OCI-LY1 (cell line): ENCODE data around the gene MARCKSL1.
"Not testable (repeated sequence)": the region's sequence is repeated elsewhere in the genome, so short reads cannot be mapped to it uniquely, and the experiment has no call there.

Experiments
- H2AFZ ChIP-seq: fragments of 200-600 bp; sonication (generic), shearing (Covaris generic); 2 replicates; pipeline ENCODE4 v1.6.0; 2014; ENCODE audit warnings: antibody characterized with exemption, mild to moderate bottlenecking, low read length
- H3F3A ChIP-seq: fragments of 200-600 bp; sonication (generic), shearing (Covaris generic); 2 replicates; pipeline ENCODE4 v1.6.0; 2014; ENCODE audit warnings: mild to moderate bottlenecking, antibody characterized with exemption, low read length, moderate library complexity; ENCODE audit not compliant: insufficient read depth
- H3K27ac ChIP-seq: fragments of 200-600 bp; sonication (generic); 2 replicates; pipeline ENCODE4 v1.5.1; 2014; ENCODE audit warnings: low read length, mixed run types, mild to moderate bottlenecking, low read depth; ENCODE audit not compliant: poor library complexity, severe bottlenecking
- H3K27me3 ChIP-seq: fragments of 200-600 bp; sonication (generic); 2 replicates; pipeline ENCODE4 v1.6.0; 2014; ENCODE audit warnings: antibody characterized with exemption, mild to moderate bottlenecking, low read length, moderate library complexity; ENCODE audit not compliant: insufficient read depth
- H3K36me3 ChIP-seq: fragments of 200-600 bp; sonication (generic); 2 replicates; pipeline ENCODE4 v1.6.1; 2014; ENCODE audit warnings: mild to moderate bottlenecking, antibody characterized with exemption, low read length, moderate library complexity, mixed read lengths; ENCODE audit not compliant: insufficient read depth
- H3K4me1 ChIP-seq: fragments of 200-600 bp; sonication (generic); 2 replicates; pipeline ENCODE4 v1.5.1; 2014; ENCODE audit warnings: mild to moderate bottlenecking, low read length, moderate library complexity; ENCODE audit not compliant: insufficient read depth, severe bottlenecking
- H3K4me2 ChIP-seq: fragments of 200-600 bp; sonication (generic), shearing (Covaris generic); 2 replicates; pipeline ENCODE4 v1.6.1; 2014; ENCODE audit warnings: low read length
- H3K4me3 ChIP-seq: fragments of 200-600 bp; sonication (generic); 2 replicates; pipeline ENCODE4 v1.5.1; 2014; ENCODE audit warnings: low read length, low read depth, mild to moderate bottlenecking, mixed read lengths; ENCODE audit not compliant: poor library complexity, severe bottlenecking
- H3K79me2 ChIP-seq: fragments of 200-600 bp; shearing (Covaris generic); 2 replicates; pipeline ENCODE4 v1.6.1; 2016; ENCODE audit warnings: mixed run types, low read length, mixed read lengths; ENCODE audit not compliant: insufficient read depth
- H3K9ac ChIP-seq: fragments of 200-600 bp; sonication (generic), shearing (Covaris generic); 2 replicates; pipeline ENCODE4 v1.6.1; 2014; ENCODE audit warnings: mild to moderate bottlenecking, low read length, mixed read lengths
- H3K9me2 ChIP-seq: fragments of 200-600 bp; sonication (generic), shearing (Covaris generic); 2 replicates; pipeline ENCODE4 v1.6.1; 2014; ENCODE audit warnings: low read depth, mild to moderate bottlenecking, low read length, mixed read lengths
- H3K9me3 ChIP-seq: fragments of 200-600 bp; shearing (Covaris generic); 2 replicates; pipeline ENCODE4 v1.6.1; 2014; ENCODE audit warnings: low read length, mixed read lengths
- H4K20me1 ChIP-seq: fragments of 200-600 bp; sonication (generic), shearing (Covaris generic); 2 replicates; pipeline ENCODE4 v1.6.0; 2016; ENCODE audit warnings: mild to moderate bottlenecking, low read length; ENCODE audit not compliant: insufficient read depth
- EZH2 ChIP-seq: fragments of 200-600 bp; sonication (generic), shearing (Covaris generic); IDR thresholded peaks from 2 replicates; pipeline ENCODE4 v1.8.0; 2017; ENCODE audit warnings: borderline replicate concordance, mixed run types, mild to moderate bottlenecking, antibody characterized with exemption, low read length, moderate library complexity, mixed read lengths
- TF ChIP-seq, protein P1 (sequence below): fragments of 200-600 bp; sonication (generic), shearing (Covaris generic); IDR thresholded peaks from 2 replicates; pipeline ENCODE4 v1.5.1; 2017; ENCODE audit warnings: mild to moderate bottlenecking, antibody characterized with exemption, low read length, moderate library complexity, mixed read lengths

The MARCKSL1 gene

DNA sequence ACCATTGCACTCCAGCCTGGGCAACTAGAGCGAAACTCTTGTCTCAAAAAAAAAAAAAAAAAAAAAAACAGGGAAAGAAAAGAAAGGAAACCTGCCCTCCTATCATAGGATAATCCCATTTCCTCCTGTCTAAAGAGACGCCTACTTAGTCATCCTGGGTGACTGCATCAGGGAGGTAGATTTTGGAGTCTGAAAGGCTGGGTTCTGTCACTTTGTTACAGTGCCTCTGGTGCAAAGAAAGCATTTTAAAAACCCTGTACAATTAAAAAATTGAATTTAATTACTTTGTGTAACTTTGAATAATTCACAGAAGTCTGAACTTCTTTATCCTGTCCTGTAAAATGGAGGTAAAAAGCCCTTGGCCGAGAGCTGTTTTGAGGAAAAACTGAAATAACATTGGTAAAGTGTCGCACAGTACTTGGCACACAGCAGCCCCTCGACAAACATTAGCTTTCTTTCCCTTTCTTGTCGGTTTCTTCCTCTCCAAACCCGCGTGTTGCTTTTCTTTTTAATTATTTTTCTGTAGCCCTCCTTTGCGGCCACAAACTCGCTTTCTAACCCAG is 44.8 kb downstream of the MARCKSL1 start:
- TF ChIP-seq EZH2 = no peak
- TF ChIP-seq, protein P1, sequence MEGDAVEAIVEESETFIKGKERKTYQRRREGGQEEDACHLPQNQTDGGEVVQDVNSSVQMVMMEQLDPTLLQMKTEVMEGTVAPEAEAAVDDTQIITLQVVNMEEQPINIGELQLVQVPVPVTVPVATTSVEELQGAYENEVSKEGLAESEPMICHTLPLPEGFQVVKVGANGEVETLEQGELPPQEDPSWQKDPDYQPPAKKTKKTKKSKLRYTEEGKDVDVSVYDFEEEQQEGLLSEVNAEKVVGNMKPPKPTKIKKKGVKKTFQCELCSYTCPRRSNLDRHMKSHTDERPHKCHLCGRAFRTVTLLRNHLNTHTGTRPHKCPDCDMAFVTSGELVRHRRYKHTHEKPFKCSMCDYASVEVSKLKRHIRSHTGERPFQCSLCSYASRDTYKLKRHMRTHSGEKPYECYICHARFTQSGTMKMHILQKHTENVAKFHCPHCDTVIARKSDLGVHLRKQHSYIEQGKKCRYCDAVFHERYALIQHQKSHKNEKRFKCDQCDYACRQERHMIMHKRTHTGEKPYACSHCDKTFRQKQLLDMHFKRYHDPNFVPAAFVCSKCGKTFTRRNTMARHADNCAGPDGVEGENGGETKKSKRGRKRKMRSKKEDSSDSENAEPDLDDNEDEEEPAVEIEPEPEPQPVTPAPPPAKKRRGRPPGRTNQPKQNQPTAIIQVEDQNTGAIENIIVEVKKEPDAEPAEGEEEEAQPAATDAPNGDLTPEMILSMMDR = no peak
- peak overlapping the region; percentile 90 for H3K27ac ChIP-seq
- no peaks in the 10 kb centered on the region for H3K9me3 ChIP-seq
- H3K4me3 ChIP-seq = peak overlapping the region; percentile 94
- H3K9ac ChIP-seq = peak overlapping the region; percentile 79
- no peaks in the 10 kb centered on the region for H3K9me2 ChIP-seq
- H4K20me1 ChIP-seq = no peaks in the 10 kb centered on the region
- no peak overlapping the region for H2AFZ ChIP-seq
- peaks cover 50% of the 10 kb centered on the region for H3K4me1 ChIP-seq
- H3F3A ChIP-seq = peaks cover 8% of the 10 kb centered on the region
- no peaks in the 10 kb centered on the region for H3K27me3 ChIP-seq
- peak overlapping the region; percentile 77 for H3K4me2 ChIP-seq
- peaks cover 41% of the 10 kb centered on the region for H3K79me2 ChIP-seq
- H3K36me3 ChIP-seq = peaks cover 37% of the 10 kb centered on the region

DNA sequence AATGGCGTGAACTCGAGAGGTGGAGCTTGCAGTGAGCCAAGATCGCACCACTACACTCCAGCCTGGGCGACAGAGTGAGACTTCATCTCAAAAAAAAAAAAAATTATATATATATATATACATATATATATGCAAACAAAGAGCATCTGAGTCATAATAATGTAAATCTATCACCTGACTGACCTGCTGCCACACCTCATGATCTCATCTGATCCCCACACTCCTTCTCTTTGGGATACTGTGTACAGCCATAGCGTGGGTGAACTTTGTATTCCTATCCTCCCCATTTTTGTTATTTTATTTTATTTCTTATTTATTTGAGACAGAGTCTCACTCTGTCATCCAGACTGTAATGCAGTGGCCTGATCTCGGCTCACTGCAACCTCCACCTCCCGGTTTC is 46.8 kb downstream of the MARCKSL1 start:
- Histone ChIP-seq H3K4me3 (no peak overlapping the region), H3K9me2 (no peaks in the 10 kb centered on the region), H3K9me3 (no peaks in the 10 kb centered on the region), H3K27me3 (no peaks in the 10 kb centered on the region), H3F3A (peaks cover 8% of the 10 kb centered on the region), H3K79me2 (peaks cover 22% of the 10 kb centered on the region), H3K4me2 (no peak overlapping the region), H3K9ac (no peak overlapping the region), H4K20me1 (no peaks in the 10 kb centered on the region), H3K4me1 (peaks cover 31% of the 10 kb centered on the region), H3K27ac (peak overlapping the region; percentile 90), H2AFZ (no peak overlapping the region), H3K36me3 (peaks cover 30% of the 10 kb centered on the region)
- TF ChIP-seq, protein P1 = no peak
- no peak for TF ChIP-seq EZH2

DNA sequence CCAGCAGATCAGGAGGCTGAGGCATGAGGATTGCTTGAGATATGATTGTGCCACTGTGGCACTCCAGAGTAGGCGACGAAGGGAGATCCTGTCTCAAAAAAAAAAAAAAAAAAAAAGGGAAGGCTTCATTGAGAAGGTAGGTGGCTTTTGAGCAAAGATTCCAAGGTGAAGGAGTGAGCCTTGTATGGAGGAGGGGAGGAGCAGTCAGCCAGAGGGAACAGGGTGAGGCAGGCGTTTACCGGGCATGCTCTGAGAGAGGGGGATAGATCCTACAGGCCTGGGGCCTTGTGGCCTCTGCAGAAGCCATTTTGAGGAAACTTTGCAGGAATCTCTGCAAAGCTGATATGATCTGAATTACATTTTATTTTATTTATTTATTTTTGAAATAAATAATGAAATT is 49.3 kb downstream of the MARCKSL1 start:
- no peak overlapping the region for H2AFZ ChIP-seq
- H3F3A ChIP-seq = peaks cover 8% of the 10 kb centered on the region
- no peak overlapping the region for H3K27ac ChIP-seq
- peaks cover 18% of the 10 kb centered on the region for H3K4me1 ChIP-seq
- TF ChIP-seq EZH2 = no peak
- no peaks in the 10 kb centered on the region for H3K9me3 ChIP-seq
- no peaks in the 10 kb centered on the region for H4K20me1 ChIP-seq
- H3K4me3 ChIP-seq = no peak overlapping the region
- no peaks in the 10 kb centered on the region for H3K9me2 ChIP-seq
- H3K36me3 ChIP-seq = peaks cover 28% of the 10 kb centered on the region
- H3K79me2 ChIP-seq = no peaks in the 10 kb centered on the region
- H3K9ac ChIP-seq = no peak overlapping the region
- no peak overlapping the region for H3K4me2 ChIP-seq
- H3K27me3 ChIP-seq = no peaks in the 10 kb centered on the region

DNA sequence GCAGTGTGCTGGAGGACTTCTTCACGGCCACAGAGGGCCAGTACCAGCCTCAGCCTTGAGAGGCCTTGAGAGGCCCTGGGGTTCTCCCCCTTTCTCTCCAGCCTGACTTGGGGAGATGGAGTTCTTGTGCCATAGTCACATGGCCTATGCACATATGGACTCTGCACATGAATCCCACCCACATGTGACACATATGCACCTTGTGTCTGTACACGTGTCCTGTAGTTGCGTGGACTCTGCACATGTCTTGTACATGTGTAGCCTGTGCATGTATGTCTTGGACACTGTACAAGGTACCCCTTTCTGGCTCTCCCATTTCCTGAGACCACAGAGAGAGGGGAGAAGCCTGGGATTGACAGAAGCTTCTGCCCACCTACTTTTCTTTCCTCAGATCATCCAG is 50.4 kb downstream of the MARCKSL1 start:
- no peaks in the 10 kb centered on the region for H3K9me3 ChIP-seq
- H3K79me2 ChIP-seq = no peaks in the 10 kb centered on the region
- no peaks in the 10 kb centered on the region for H4K20me1 ChIP-seq
- H3K4me1 ChIP-seq = peaks cover 8% of the 10 kb centered on the region
- H3K4me2 ChIP-seq = no peak overlapping the region
- H3K27me3 ChIP-seq = no peaks in the 10 kb centered on the region
- no peak overlapping the region for H3K27ac ChIP-seq
- H3K9ac ChIP-seq = no peak overlapping the region
- no peak overlapping the region for H2AFZ ChIP-seq
- H3K9me2 ChIP-seq = no peaks in the 10 kb centered on the region
- no peak for TF ChIP-seq EZH2
- TF ChIP-seq, protein P1 = no peak
- H3K36me3 ChIP-seq = peaks cover 37% of the 10 kb centered on the region
- no peak overlapping the region for H3K4me3 ChIP-seq
- H3F3A ChIP-seq = peaks cover 8% of the 10 kb centered on the region

DNA sequence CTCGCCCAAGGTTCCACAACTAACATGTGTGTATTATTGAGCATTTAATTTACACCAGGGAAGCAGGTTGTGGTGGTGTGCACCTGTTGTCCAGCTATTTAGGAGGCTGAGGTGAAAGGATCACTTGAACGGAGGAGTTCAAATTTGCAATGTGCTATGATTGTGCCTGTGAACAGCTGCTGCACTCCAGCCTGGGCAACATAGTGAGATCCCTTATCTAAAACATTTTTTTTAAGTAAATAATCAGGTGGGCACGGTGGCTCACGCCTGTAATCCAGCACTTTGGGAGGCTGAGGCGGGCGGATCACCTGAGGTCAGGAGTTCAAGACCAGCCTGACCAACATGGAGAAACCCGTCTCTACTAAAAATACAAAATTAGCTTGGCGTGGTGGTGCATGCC is 51.3 kb downstream of the MARCKSL1 start:
- H3K36me3 ChIP-seq = peaks cover 44% of the 10 kb centered on the region
- not testable (repeated sequence) for H3K27ac ChIP-seq, H3K9me3 ChIP-seq, H2AFZ ChIP-seq, H3K4me3 ChIP-seq, H3K9ac ChIP-seq, H3K4me1 ChIP-seq, H3K4me2 ChIP-seq, H3K9me2 ChIP-seq, H4K20me1 ChIP-seq, H3K79me2 ChIP-seq, H3K27me3 ChIP-seq, H3F3A ChIP-seq
